IMR-90 (cell line): ENCODE results near the gene CAMTA1. TPM values are rescaled to one million over a fixed set of nuclear protein-coding genes. Genes with fewer than 3 reads are reported as not detected.

Source experiments
- ATAC-seq: fragments of 200-7000 bp; cut with Tn5 transposase; 2 replicates; pipeline ENCODE4 v1.9.1; 2020; ENCODE audit warnings: low read depth, mild to moderate bottlenecking, moderate library complexity
- BruUV-seq: library from RNA; stranded (reverse); fragments of 400-500 nt; replicated peaks from 2 replicates; lab custom pipeline; 2021; lab: Mats Ljungman, UMichigan
- CTCF ChIA-PET: fragments of 300-600 bp; formaldehyde crosslinking; extraction: SDS; loops from one replicate; lab custom pipeline; 2021; ENCODE audit warnings: antibody characterized with exemption; lab: Yijun Ruan, JAX
- POLR2A ChIA-PET: fragments of 300-600 bp; sonication (Branson Sonifier 250); formaldehyde crosslinking; loops from one replicate; lab custom pipeline; 2022; ENCODE audit warnings: antibody characterized with exemption; ENCODE audit not compliant: unreplicated experiment; lab: Charles Lee
- DNase-seq: peaks from one replicate; pipeline ENCODE4 v3.0.0; 2013
- H2AFZ ChIP-seq: replicated peaks from 2 replicates; pipeline ENCODE3; 2013; ENCODE audit warnings: low read length, mild to moderate bottlenecking; ENCODE audit not compliant: poor library complexity
- H2AK5ac ChIP-seq: 2 replicates; pipeline ENCODE4 v1.6.1; 2013; ENCODE audit warnings: low read depth, low read length, inconsistent platforms
- H2AK9ac ChIP-seq: replicated peaks from 2 replicates; pipeline ENCODE3; 2013; ENCODE audit warnings: mild to moderate bottlenecking, low read depth, low read length, moderate library complexity; ENCODE audit not compliant: poor library complexity
- H2BK120ac ChIP-seq: 2 replicates; pipeline ENCODE4 v1.6.1; 2013; ENCODE audit warnings: low read depth, low read length, inconsistent platforms
- H2BK15ac ChIP-seq: 3 replicates; pipeline ENCODE4 v1.6.1; 2013; ENCODE audit warnings: low read depth, low read length, inconsistent platforms
- H2BK20ac ChIP-seq: 2 replicates; pipeline ENCODE4 v1.6.1; 2013; ENCODE audit warnings: low read depth, mild to moderate bottlenecking, inconsistent platforms, low read length, moderate library complexity
- H2BK5ac ChIP-seq: 2 replicates; pipeline ENCODE4 v1.6.1; 2013; ENCODE audit warnings: mild to moderate bottlenecking, low read depth, low read length, inconsistent platforms; ENCODE audit not compliant: poor library complexity, severe bottlenecking
- H3K14ac ChIP-seq: replicated peaks from 2 replicates; pipeline ENCODE4 v1.6.1; 2013; ENCODE audit warnings: low read depth, low read length, inconsistent platforms
- H3K18ac ChIP-seq: 2 replicates; pipeline ENCODE4 v1.6.1; 2013; ENCODE audit warnings: low read depth, low read length, control low read depth
- H3K23ac ChIP-seq: 2 replicates; pipeline ENCODE4 v1.6.1; 2013; ENCODE audit warnings: low read depth, low read length, inconsistent platforms
- H3K27ac ChIP-seq: 2 replicates; pipeline ENCODE4 v1.5.1; 2013; ENCODE audit warnings: mild to moderate bottlenecking, control low read depth, low read length; ENCODE audit not compliant: insufficient read depth
- H3K27me3 ChIP-seq: 2 replicates; pipeline ENCODE4 v1.6.1; 2013; ENCODE audit warnings: low read length; ENCODE audit not compliant: control insufficient read depth, insufficient read depth
- H3K36me3 ChIP-seq: 2 replicates; pipeline ENCODE4 v1.6.1; 2013; ENCODE audit warnings: low read length, mixed read lengths; ENCODE audit not compliant: control insufficient read depth, insufficient read depth
- H3K4ac ChIP-seq: 2 replicates; pipeline ENCODE4 v1.6.1; 2013; ENCODE audit warnings: low read depth, low read length, inconsistent platforms
- H3K4me1 ChIP-seq: 2 replicates; pipeline ENCODE4 v1.6.1; 2013; ENCODE audit warnings: low read length, mixed read lengths; ENCODE audit not compliant: control insufficient read depth, insufficient read depth
- H3K4me2 ChIP-seq: 2 replicates; pipeline ENCODE4 v1.6.1; 2013; ENCODE audit warnings: low read depth, mild to moderate bottlenecking, control low read depth, low read length, moderate library complexity
- H3K4me3 ChIP-seq: 2 replicates; pipeline ENCODE4 v1.5.1; 2013; ENCODE audit warnings: low read depth, mild to moderate bottlenecking, control low read depth, low read length, moderate library complexity; ENCODE audit not compliant: insufficient read depth
- H3K56ac ChIP-seq: 2 replicates; pipeline ENCODE4 v1.6.1; 2013; ENCODE audit warnings: low read length, inconsistent platforms; ENCODE audit not compliant: insufficient read depth; ENCODE audit errors: extremely low read depth
- H3K79me1 ChIP-seq, 2 experiments: 2 replicates each; pipeline ENCODE4 v1.6.1; 2013; ENCODE audit warnings: low read length in 2 of 2, inconsistent platforms in 1 of 2, low read depth in 1 of 2
- H3K9ac ChIP-seq: 2 replicates; pipeline ENCODE4 v1.6.1; 2013; ENCODE audit warnings: low read depth, low read length, control low read depth
- H3K9me1 ChIP-seq: 2 replicates; pipeline ENCODE4 v1.6.1; 2013; ENCODE audit warnings: low read length, inconsistent platforms; ENCODE audit not compliant: insufficient read depth
- H3K9me3 ChIP-seq: 2 replicates; pipeline ENCODE4 v1.6.1; 2013; ENCODE audit warnings: low read length; ENCODE audit not compliant: control insufficient read depth, insufficient read depth
- H4K20me1 ChIP-seq: 2 replicates; pipeline ENCODE4 v1.6.1; 2013; ENCODE audit warnings: low read length, inconsistent platforms; ENCODE audit not compliant: insufficient read depth
- H4K5ac ChIP-seq: 2 replicates; pipeline ENCODE4 v1.6.1; 2013; ENCODE audit warnings: mild to moderate bottlenecking, low read depth, low read length, control low read depth
- H4K8ac ChIP-seq, 2 experiments: 2 replicates each; pipeline ENCODE4 v1.6.1; 2013; ENCODE audit warnings: low read depth in 2 of 2, low read length in 2 of 2, control low read depth in 1 of 2, inconsistent platforms in 1 of 2
- H4K91ac ChIP-seq: 2 replicates; pipeline ENCODE4 v1.6.1; 2013; ENCODE audit warnings: low read depth, low read length, inconsistent platforms; ENCODE audit not compliant: insufficient read depth
- BHLHE40 ChIP-seq: fragments of 150-350 bp; IDR thresholded peaks from 2 replicates; pipeline ENCODE4 v1.6.1; 2016; ENCODE audit warnings: mild to moderate bottlenecking, low read depth, low read length
- CEBPB ChIP-seq: IDR thresholded peaks from 2 replicates; pipeline ENCODE4 v1.6.1; 2012; ENCODE audit warnings: low read depth, low read length, improper control_type of control experiment
- CTCF ChIP-seq: conservative IDR thresholded peaks from 2 replicates; pipeline ENCODE4 v1.5.1; 2012; ENCODE audit warnings: mild to moderate bottlenecking, low read depth, low read length, improper control_type of control experiment
- POLR2A ChIP-seq: IDR thresholded peaks from 2 replicates; pipeline ENCODE4 v1.6.1; 2012; ENCODE audit warnings: mild to moderate bottlenecking, low read depth, low read length
- RAD21 ChIP-seq: IDR thresholded peaks from 2 replicates; pipeline ENCODE4 v1.6.1; 2012; ENCODE audit warnings: low read length, improper control_type of control experiment
- RCOR1 ChIP-seq: IDR thresholded peaks from 2 replicates; pipeline ENCODE4 v1.6.1; 2012; ENCODE audit warnings: mild to moderate bottlenecking, low read length, improper control_type of control experiment; ENCODE audit not compliant: insufficient replicate concordance
- RFX5 ChIP-seq: IDR thresholded peaks from 2 replicates; pipeline ENCODE4 v1.8.0; 2012; ENCODE audit warnings: low read depth, mild to moderate bottlenecking, low read length, moderate library complexity
- SMC3 ChIP-seq: fragments of 150-350 bp; IDR thresholded peaks from 2 replicates; pipeline ENCODE4 v1.6.1; 2016; ENCODE audit warnings: low read depth, mild to moderate bottlenecking, antibody characterized with exemption, low read length, moderate library complexity
- WGBS, 2 experiments: methylation state at CpG; one replicate each; pipeline versions ENCODE4 v1.1.5 to v1.1.7; 2013; ENCODE audit warnings: missing lambda C conversion rate in 2 of 2; ENCODE audit not compliant: insufficient read length in 1 of 2; ENCODE audit errors: extremely low coverage in 2 of 2; 5-methylcytosine and 5-hydroxymethylcytosine counted together
- dilution Hi-C: fragments of 300-500 bp; cut with HindIII; formaldehyde crosslinking; loops from one replicate; pipeline ENCODE4 v1.14.3; 2018; ENCODE audit warnings: low sequenced_read_pairs; ENCODE audit not compliant: unreplicated experiment
- in situ Hi-C: fragments of 300-500 bp; cut with MboI; formaldehyde crosslinking; loops from 3 replicates; pipeline ENCODE4 v1.14.3; 2019; ENCODE audit warnings: low sequenced_read_pairs, inconsistent platforms, mixed read lengths
- intact Hi-C: fragments of 100-400 bp; cut with micrococcal nuclease; formaldehyde crosslinking; loops from 2 replicates; pipeline ENCODE4 v1.10.0; 2022
- polyA plus RNA-seq, 3 experiments: library from polyadenylated mRNA; depleted of rRNA; stranded (reverse); fragments of >200 nt; gene quantifications; 2 replicates each; pipeline ENCODE4 v1.2.3, GENCODE V29; 2012; ENCODE audit warnings: low replicate concordance in 1 of 3
- total RNA-seq: library from RNA; depleted of rRNA; stranded (reverse); fragments of >200 nt; gene quantifications from 2 replicates; pipeline ENCODE4 v1.2.3, GENCODE V29; 2012

CAMTA1 gene
- total and polyA plus RNA-seq, 2 of the 4 experiments (the other 2 are of a cell fraction), result 35.5 to 74.3 TPM

- no peaks in the 10 kb centered on the region for H3K4me1 ChIP-seq
- DNase-seq (no peak), ATAC-seq (no peak)
- WGBS, 2 experiments, result no CpG with 5 or more reads among the region's 2 CpGs
- H4K20me1 ChIP-seq, result no peaks in the 10 kb centered on the region
- H2AK5ac ChIP-seq, result no peak overlapping the region
- no peak overlapping the region for H3K23ac ChIP-seq
- no peak overlapping the region for H3K4me3 ChIP-seq
- H3K56ac ChIP-seq, result no peak overlapping the region
- H4K5ac ChIP-seq, result no peak overlapping the region
- no peak overlapping the region for H4K91ac ChIP-seq
- POLR2A ChIA-PET, result no interaction called here
- no peak overlapping the region for H2BK20ac ChIP-seq
- H2BK120ac ChIP-seq, result no peak overlapping the region
- TF ChIP-seq RFX5 (no peak), SMC3 (no peak), RAD21 (no peak), RCOR1 (no peak), CEBPB (no peak), CTCF (no peak), POLR2A (no peak), BHLHE40 (no peak)
- no peak overlapping the region for H2AFZ ChIP-seq
- no peak overlapping the region for H3K14ac ChIP-seq
- H3K27me3 ChIP-seq, result peaks cover 2% of the 10 kb centered on the region; the same call in 1 of the 2 replicates
- H4K8ac ChIP-seq, result no peak overlapping the region
- H3K9me1 ChIP-seq, result no peaks in the 10 kb centered on the region
- H3K18ac ChIP-seq, result no peak overlapping the region
- no peak overlapping the region for H2AK9ac ChIP-seq
- CTCF ChIA-PET, result no interaction called here
- no peaks in the 10 kb centered on the region for H3K79me1 ChIP-seq
- H3K4me2 ChIP-seq, result no peak overlapping the region
- no TSS peak for BruUV-seq
- dilution Hi-C loops (no loop called here), intact Hi-C loops (no loop called here), in situ Hi-C loops (no loop called here)
- H2BK15ac ChIP-seq, result no peak overlapping the region
- peaks cover 5% of the 10 kb centered on the region for H3K9me3 ChIP-seq
- H2BK5ac ChIP-seq, result no peak overlapping the region
- no peaks in the 10 kb centered on the region for H3K36me3 ChIP-seq
- H3K27ac ChIP-seq, result no peak overlapping the region
- no peak overlapping the region for H3K9ac ChIP-seq
- no peak overlapping the region for H3K4ac ChIP-seq
Observed at GRCh38 chr1:6776389-6776788, 8.9 kb upstream of the CAMTA1 start.
